K562 (cell line): ENCODE data around the gene SMIM8.

Experiments
- CTCF ChIP-seq, 3 experiments: IDR thresholded peaks in 2 of 3; conservative IDR thresholded peaks in 1 of 3; 2 replicates each; pipeline ENCODE4 v1.5.1; 2011 to 2012; ENCODE audit warnings: low read length in 3 of 3, mild to moderate bottlenecking in 3 of 3, control low read depth in 2 of 3, improper control_type of control experiment in 1 of 3, inconsistent platforms in 1 of 3, low read depth in 1 of 3, mixed read lengths in 1 of 3, moderate library complexity in 1 of 3; ENCODE audit not compliant: insufficient read depth in 2 of 3
- DLX4 ChIP-seq: fragments of 250-450 bp; sonication (Bioruptor Pico); IDR thresholded peaks from 2 replicates; pipeline ENCODE4 v1.6.1; 2021; ENCODE audit warnings: mild to moderate bottlenecking
- E2F4 ChIP-seq: sonication (generic); formaldehyde crosslinking; IDR thresholded peaks from 2 replicates; pipeline ENCODE4 v1.8.0; 2022; ENCODE audit warnings: mild to moderate bottlenecking, low read depth, missing genetic modification reagents
- EZH2 ChIP-seq: IDR thresholded peaks from 2 replicates; pipeline ENCODE4 v1.6.1; 2012; ENCODE audit warnings: low read depth, mild to moderate bottlenecking, inconsistent platforms, low read length, borderline replicate concordance
- HMGXB4 ChIP-seq: sonication (generic); formaldehyde crosslinking; IDR thresholded peaks from 2 replicates; pipeline ENCODE4 v1.8.1; 2023; ENCODE audit warnings: mild to moderate bottlenecking, missing genetic modification reagents
- POLR2G ChIP-seq: fragments of 200-400 bp; formaldehyde crosslinking; IDR thresholded peaks from 2 replicates; pipeline ENCODE4 v1.6.1; 2017; ENCODE audit warnings: low read depth, mild to moderate bottlenecking, antibody characterized with exemption, low read length, moderate library complexity
- RNF2 ChIP-seq: sonication (generic); IDR thresholded peaks from 2 replicates; pipeline ENCODE4 v1.6.1; 2016
- ZNF644 ChIP-seq: fragments of 200-800 bp; sonication (Bioruptor generic); IDR thresholded peaks from 2 replicates; pipeline ENCODE4 v1.6.1; 2016; ENCODE audit warnings: low read depth, missing genetic modification characterization, missing compliant biosample characterization

GRCh38 chr6:87276624-87277023, 45.8 kb upstream of the SMIM8 start:
- TF ChIP-seq POLR2G (no peak), EZH2 (no peak), ZNF644 (tag) (no peak), HMGXB4 (CRISPR knock-in tag) (no peak), DLX4 (CRISPR knock-in tag) (no peak), CTCF (IDR thresholded peaks at IDR 0.05 in 2 of 3, conservative IDR thresholded peaks at IDR 0.05 in 1 of 3; ENCODE audit: insufficient read depth in 2 of 3, low read depth in 1 of 3, low read length in 3 of 3) (no peak), RNF2 (no peak), E2F4 (no peak)
